Fibroblast of lung (primary cell): ENCODE measurements around the gene DHX16.
"Not testable (repeated sequence)": the region's sequence is repeated elsewhere in the genome, so short reads cannot be mapped to it uniquely, and the experiment has no call there.

Experiments used
- EZH2 ChIP-seq: IDR thresholded peaks from 2 replicates; pipeline ENCODE4 v1.5.1; 2012; ENCODE audit warnings: low read length, control low read depth, mild to moderate bottlenecking; ENCODE audit errors: missing control alignments
- TF ChIP-seq, protein P1 (sequence below), 2 donors: IDR thresholded peaks in 1 of 2; conservative IDR thresholded peaks in 1 of 2; 1 replicate in 1 of 2; 2 replicates in 1 of 2; pipeline ENCODE4 v1.5.1; 2011 to 2012; ENCODE audit warnings: low read length in 2 of 2, control low read depth in 1 of 2, inconsistent platforms in 1 of 2, low read depth in 1 of 2, mild to moderate bottlenecking in 1 of 2

DNA sequence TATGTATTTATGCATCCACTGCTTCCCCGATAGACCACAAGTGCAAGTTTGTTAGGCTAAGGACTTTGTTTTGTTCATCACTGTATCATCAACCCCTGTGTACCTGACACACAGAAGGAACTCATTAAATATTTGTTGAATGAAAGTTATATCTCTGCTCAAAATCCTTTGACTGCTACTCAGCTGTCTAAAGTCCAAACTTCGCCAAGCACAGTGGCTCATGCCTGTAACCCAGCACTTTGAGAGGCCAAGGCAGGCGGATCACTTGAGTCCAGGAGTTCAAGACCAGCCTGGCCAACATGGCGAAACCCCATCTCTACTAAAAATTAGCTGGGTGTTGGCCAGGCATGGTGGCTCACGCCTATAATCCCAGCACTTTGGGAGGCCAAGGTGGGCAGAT lies 14.9 kb downstream of the DHX16 start:
- TF ChIP-seq, protein P1, sequence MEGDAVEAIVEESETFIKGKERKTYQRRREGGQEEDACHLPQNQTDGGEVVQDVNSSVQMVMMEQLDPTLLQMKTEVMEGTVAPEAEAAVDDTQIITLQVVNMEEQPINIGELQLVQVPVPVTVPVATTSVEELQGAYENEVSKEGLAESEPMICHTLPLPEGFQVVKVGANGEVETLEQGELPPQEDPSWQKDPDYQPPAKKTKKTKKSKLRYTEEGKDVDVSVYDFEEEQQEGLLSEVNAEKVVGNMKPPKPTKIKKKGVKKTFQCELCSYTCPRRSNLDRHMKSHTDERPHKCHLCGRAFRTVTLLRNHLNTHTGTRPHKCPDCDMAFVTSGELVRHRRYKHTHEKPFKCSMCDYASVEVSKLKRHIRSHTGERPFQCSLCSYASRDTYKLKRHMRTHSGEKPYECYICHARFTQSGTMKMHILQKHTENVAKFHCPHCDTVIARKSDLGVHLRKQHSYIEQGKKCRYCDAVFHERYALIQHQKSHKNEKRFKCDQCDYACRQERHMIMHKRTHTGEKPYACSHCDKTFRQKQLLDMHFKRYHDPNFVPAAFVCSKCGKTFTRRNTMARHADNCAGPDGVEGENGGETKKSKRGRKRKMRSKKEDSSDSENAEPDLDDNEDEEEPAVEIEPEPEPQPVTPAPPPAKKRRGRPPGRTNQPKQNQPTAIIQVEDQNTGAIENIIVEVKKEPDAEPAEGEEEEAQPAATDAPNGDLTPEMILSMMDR (conservative IDR thresholded peaks at IDR 0.05 in 1 of 2, IDR thresholded peaks at IDR 0.05 in 1 of 2; ENCODE audit: low read depth in 1 of 2, low read length in 2 of 2), result not testable (repeated sequence)
- TF ChIP-seq EZH2, result not testable (repeated sequence)
